GM12878 (cell line): ENCODE measurements around the gene DMKN. TPM values are rescaled to one million over a fixed set of nuclear protein-coding genes. Genes with fewer than 3 reads are reported as not detected.

Experiments
- ATAC-seq: fragments of 200-7000 bp; cut with Tn5 transposase; 3 replicates; pipeline ENCODE4 v1.9.1; 2020; ENCODE audit warnings: mild to moderate bottlenecking, moderate library complexity
- BruUV-seq: library from RNA; stranded (reverse); fragments of 400-500 nt; replicated peaks from 2 replicates; lab custom pipeline; 2021; lab: Mats Ljungman, UMichigan
- CTCF ChIA-PET: fragments of 300-600 bp; sonication (Branson Sonifier 250); formaldehyde crosslinking; extraction: SDS; loops from one replicate; lab custom pipeline; 2021; ENCODE audit warnings: inconsistent platforms; lab: Yijun Ruan, JAX
- POLR2A ChIA-PET: fragments of 350-600 bp; formaldehyde crosslinking; extraction: SDS; loops from one replicate; lab custom pipeline; 2021; ENCODE audit warnings: inconsistent platforms; lab: Charles Lee
- RAD21 ChIA-PET: fragments of 300-600 bp; sonication (Branson Sonifier 250); formaldehyde crosslinking; loops from one replicate; lab custom pipeline; 2023; ENCODE audit warnings: antibody characterized with exemption; ENCODE audit not compliant: unreplicated experiment; lab: Charles Lee
- SMC1A ChIA-PET: fragments of 300-600 bp; sonication (Branson Sonifier 250); formaldehyde crosslinking; loops from one replicate; lab custom pipeline; 2023; ENCODE audit not compliant: unreplicated experiment, uncharacterized antibody; lab: Charles Lee
- DNase-seq: peaks from one replicate; pipeline ENCODE4 v3.0.0-alpha.2; 2011; ENCODE audit warnings: low read depth, low spot score
- FAIRE-seq: peaks from 3 replicates; lab custom pipeline; 2011; peaks lifted over from hg19 to GRCh38; lab: Jason Lieb, UNC
- H2AFZ ChIP-seq: 2 replicates; pipeline ENCODE4 v1.6.0; 2011; ENCODE audit warnings: low read depth, low read length, control low read depth; ENCODE audit not compliant: control insufficient read depth
- H3K27ac ChIP-seq: 2 replicates; pipeline ENCODE4 v1.5.1; 2011; ENCODE audit warnings: control low read depth; ENCODE audit not compliant: control insufficient read depth, insufficient read depth
- H3K27me3 ChIP-seq, 2 experiments: replicated peaks in 1 of 2; 2 replicates each; pipeline versions ENCODE4 v1.6.0 to v1.6.1; 2011; ENCODE audit warnings: low read length in 1 of 2; ENCODE audit not compliant: control insufficient read depth in 2 of 2, insufficient read depth in 2 of 2
- H3K36me3 ChIP-seq, 2 experiments: 2 replicates each; pipeline ENCODE4 v1.5.1; 2011; ENCODE audit warnings: low read length in 1 of 2; ENCODE audit not compliant: control insufficient read depth in 2 of 2, insufficient read depth in 2 of 2
- H3K4me1 ChIP-seq: 2 replicates; pipeline ENCODE4 v1.6.1; 2011; ENCODE audit warnings: mild to moderate bottlenecking, low read length, moderate library complexity, mixed read lengths; ENCODE audit not compliant: control insufficient read depth, insufficient read depth
- H3K4me2 ChIP-seq: 2 replicates; pipeline ENCODE4 v1.6.0; 2011; ENCODE audit warnings: control low read depth; ENCODE audit not compliant: control insufficient read depth, insufficient read depth
- H3K4me3 ChIP-seq: fragments of 200-600 bp; sonication (generic); 2 replicates; pipeline ENCODE4 v1.5.1; 2016
- H3K79me2 ChIP-seq: 2 replicates; pipeline ENCODE4 v1.6.0; 2011; ENCODE audit warnings: low read length; ENCODE audit not compliant: control insufficient read depth, insufficient read depth
- H3K9ac ChIP-seq: 2 replicates; pipeline ENCODE4 v1.8.0; 2011; ENCODE audit warnings: low read length, control low read depth, mixed read lengths; ENCODE audit not compliant: control insufficient read depth, insufficient read depth
- H3K9me3 ChIP-seq: replicated peaks from 3 replicates; pipeline ENCODE4 v1.5.1; 2011; ENCODE audit warnings: mild to moderate bottlenecking, low read length; ENCODE audit not compliant: control insufficient read depth, insufficient read depth
- H4K20me1 ChIP-seq: 2 replicates; pipeline ENCODE4 v1.6.0; 2011; ENCODE audit not compliant: control insufficient read depth, insufficient read depth
- BCL11A ChIP-seq: IDR thresholded peaks from 2 replicates; pipeline ENCODE4 v1.6.1; 2011; ENCODE audit warnings: low read depth, low read length
- CTCF ChIP-seq, 3 experiments: IDR thresholded peaks in 2 of 3; conservative IDR thresholded peaks in 1 of 3; 2 replicates each; pipeline ENCODE4 v1.5.1; 2011; ENCODE audit warnings: low read depth in 3 of 3, low read length in 3 of 3, mild to moderate bottlenecking in 3 of 3, control low read depth in 2 of 3, moderate library complexity in 2 of 3, inconsistent platforms in 1 of 3, mixed read lengths in 1 of 3; ENCODE audit not compliant: control insufficient read depth in 2 of 3, insufficient read depth in 1 of 3; ENCODE audit errors: extremely low read depth in 1 of 3
- HDAC6 ChIP-seq: fragments of 200-600 bp; sonication (generic); IDR thresholded peaks from one replicate; pipeline ENCODE4 v1.8.0; 2017; ENCODE audit warnings: antibody characterized with exemption; ENCODE audit not compliant: unreplicated experiment
- IKZF2 ChIP-seq, 2 experiments: fragments of 450-650 bp; IDR thresholded peaks; 2 replicates each; pipeline ENCODE4 v1.6.1; 2017; ENCODE audit warnings: mild to moderate bottlenecking in 2 of 2, moderate library complexity in 2 of 2
- MAX ChIP-seq: IDR thresholded peaks from 2 replicates; pipeline ENCODE4 v1.6.1; 2012; ENCODE audit warnings: low read depth, low read length, improper control_type of control experiment
- MEF2B ChIP-seq: fragments of 450-650 bp; IDR thresholded peaks from 2 replicates; pipeline ENCODE4 v1.6.1; 2018; ENCODE audit warnings: mild to moderate bottlenecking, moderate library complexity; ENCODE audit not compliant: partially characterized antibody, poor library complexity, severe bottlenecking
- MYC ChIP-seq: IDR thresholded peaks from 2 replicates; pipeline ENCODE4 v1.6.1; 2011; ENCODE audit warnings: mild to moderate bottlenecking, low read length, moderate library complexity, inconsistent platforms; ENCODE audit not compliant: insufficient read depth, insufficient replicate concordance, insufficient read length, severe bottlenecking
- NBN ChIP-seq: fragments of 450-650 bp; IDR thresholded peaks from 2 replicates; pipeline ENCODE4 v1.6.1; 2016
- NFIC ChIP-seq: IDR thresholded peaks from 2 replicates; pipeline ENCODE4 v1.6.1; 2012; ENCODE audit warnings: low read depth, mild to moderate bottlenecking, inconsistent platforms, low read length, moderate library complexity
- PBX3 ChIP-seq: IDR thresholded peaks from 2 replicates; pipeline ENCODE4 v1.6.1; 2011; ENCODE audit warnings: mild to moderate bottlenecking, low read depth, low read length, moderate library complexity; ENCODE audit not compliant: insufficient replicate concordance
- RB1 ChIP-seq: fragments of 450-650 bp; formaldehyde crosslinking; IDR thresholded peaks from 2 replicates; pipeline ENCODE4 v1.6.1; 2017; ENCODE audit warnings: mild to moderate bottlenecking, borderline replicate concordance
- RCOR1 ChIP-seq: conservative IDR thresholded peaks from 2 replicates; pipeline ENCODE4 v1.6.1; 2012; ENCODE audit warnings: low read depth, low read length, improper control_type of control experiment
- SMC3 ChIP-seq: IDR thresholded peaks from 2 replicates; pipeline ENCODE4 v1.6.1; 2011; ENCODE audit warnings: low read length, improper control_type of control experiment, borderline replicate concordance
- SRF ChIP-seq, 2 experiments: IDR thresholded peaks; 2 replicates each; pipeline ENCODE4 v1.6.1; 2011; ENCODE audit warnings: low read depth in 2 of 2, low read length in 2 of 2, mild to moderate bottlenecking in 1 of 2, moderate library complexity in 1 of 2
- SUZ12 ChIP-seq: fragments of 200-600 bp; sonication (generic); IDR thresholded peaks from one replicate; pipeline ENCODE4 v1.6.1; 2018; ENCODE audit warnings: antibody characterized with exemption, mild to moderate bottlenecking; ENCODE audit not compliant: unreplicated experiment
- TARDBP ChIP-seq: IDR thresholded peaks from 2 replicates; pipeline ENCODE4 v1.6.1; 2016; ENCODE audit warnings: borderline replicate concordance
- TBL1XR1 ChIP-seq: IDR thresholded peaks from 2 replicates; pipeline ENCODE4 v1.6.1; 2012; ENCODE audit warnings: low read depth, low read length, improper control_type of control experiment
- ZBED1 ChIP-seq: IDR thresholded peaks from 2 replicates; pipeline ENCODE4 v1.6.1; 2016; ENCODE audit warnings: borderline replicate concordance
- WGBS: methylation state at CpG from one replicate; pipeline ENCODE4 v1.1.6; 2016; ENCODE audit warnings: low lambda C conversion rate; ENCODE audit not compliant: insufficient replicate concordance, insufficient coverage; ENCODE audit errors: missing lambda C conversion rate; 5-methylcytosine and 5-hydroxymethylcytosine counted together
- in situ Hi-C: fragments of 300-500 bp; cut with MboI; formaldehyde crosslinking; loops from 9 replicates; pipeline ENCODE4 v1.14.3; 2018; ENCODE audit warnings: mixed read lengths
- intact Hi-C: fragments of 100-400 bp; cut with micrococcal nuclease; formaldehyde crosslinking; loops from one replicate; pipeline ENCODE4 v1.14.2; 2022; ENCODE audit not compliant: unreplicated experiment
- polyA plus RNA-seq, 11 experiments: library from polyadenylated mRNA; depleted of rRNA in 4 of 11; unstranded in 6 of 11; stranded (reverse) in 5 of 11; fragments of >200 nt; fragmentation: Nextera tagmentation in 4 of 11; fragmentation: Illumina TruSeq in 1 of 11; extraction: Ambion mirVana in 4 of 11; extraction: Trizol in 1 of 11; gene quantifications; 1 replicate in 1 of 11; 2 replicates in 10 of 11; pipeline versions ENCODE4 v1.2.1 to v1.2.3, GENCODE V29; 2011 to 2016; ENCODE audit warnings: inconsistent platforms in 2 of 11, missing spikeins in 2 of 11, low read depth in 1 of 11
- total RNA-seq, 4 experiments: library from RNA; depleted of rRNA in 3 of 4; stranded (reverse); fragments of >200 nt in 3 of 4; fragmentation: Illumina TruSeq in 1 of 4; extraction: Trizol in 1 of 4; gene quantifications; 2 replicates each; pipeline versions ENCODE4 v1.2.1 to v1.2.3, GENCODE V29; 2013 to 2021

Gene DMKN
- total and polyA plus RNA-seq, 10 of the 15 experiments (the other 5 are each of a cell fraction or from before 2014, with no cell fraction given), result 36.4 to 114 (median 58.6) TPM

GRCh38 chr19:35544110-35544802 is 30.8 kb upstream of the DMKN start (continued):
- TF ChIP-seq SUZ12 (no peak), CTCF (IDR thresholded peaks at IDR 0.05 in 2 of 3, conservative IDR thresholded peaks at IDR 0.05 in 1 of 3; ENCODE audit: control insufficient read depth in 2 of 3, extremely low read depth in 1 of 3, insufficient read depth in 1 of 3, low read depth in 3 of 3, low read length in 3 of 3) (no peak), TBL1XR1 (no peak), PBX3 (no peak)

GRCh38 chr19:35543280-35544109 is 30.0 kb upstream of the DMKN start:
- intact Hi-C loops (loop anchor here (2.0 kb wide), 1 partner anchor 33 kb away; no protein-coding TSS in a partner anchor), in situ Hi-C loops (no loop called here)
- no peaks in the 10 kb centered on the region for H3K27me3 ChIP-seq
- no peak overlapping the region for H2AFZ ChIP-seq
- SMC1A ChIA-PET, result interaction anchor here (1.6 kb wide), 1 partner anchor 10 kb away, joined by 3 read pairs; no protein-coding TSS in a partner anchor
- no TSS peak for BruUV-seq
- RAD21 ChIA-PET, result interaction anchor here (1.5 kb wide), 1 partner anchor 33 kb away, joined by 5 read pairs; no protein-coding TSS in a partner anchor
- H4K20me1 ChIP-seq, result no peaks in the 10 kb centered on the region
- POLR2A ChIA-PET, result interaction anchor here (0.6 to 1.5 kb wide), 2 partner anchors 33 to 119 kb away, joined by 3 read pairs; no protein-coding TSS in a partner anchor
- CTCF ChIA-PET, result interaction anchor here (2.7 kb wide), 1 partner anchor 34 kb away, joined by 24 read pairs; no protein-coding TSS in a partner anchor
- ATAC-seq, result no peak
- FAIRE-seq, result no peak
- H3K27ac ChIP-seq, result no peak overlapping the region
- peaks cover 0 to 2% of the 10 kb centered on the region in 2 experiments; a peak in 2 of 4 replicates for H3K36me3 ChIP-seq
- H3K4me3 ChIP-seq, result no peak overlapping the region
- no peak for DNase-seq
- H3K9ac ChIP-seq, result no peak overlapping the region
- no peak overlapping the region; the same call in 1 of the 2 replicates for H3K4me2 ChIP-seq
- WGBS, result 90% methylated on average over 15 of the region's 15 CpGs
- H3K4me1 ChIP-seq, result peaks cover 31% of the 10 kb centered on the region
- no peaks in the 10 kb centered on the region for H3K9me3 ChIP-seq
- H3K79me2 ChIP-seq, result peaks cover 18% of the 10 kb centered on the region
- TF ChIP-seq MAX, result no peak
- no peak for TF ChIP-seq SMC3
- no peak for TF ChIP-seq MEF2B
- no peak for TF ChIP-seq BCL11A
- TF ChIP-seq TARDBP, result no peak
- no peak for TF ChIP-seq RCOR1
- TF ChIP-seq NFIC, result no peak
- no peak for TF ChIP-seq IKZF2 (IDR thresholded peaks at IDR 0.05)
- no peak for TF ChIP-seq SRF (IDR thresholded peaks at IDR 0.05; ENCODE audit: low read depth in 2 of 2, low read length in 2 of 2)
- TF ChIP-seq NBN, result no peak
- TF ChIP-seq HDAC6, result no peak
- TF ChIP-seq RB1, result no peak
- no peak for TF ChIP-seq MYC
- no peak for TF ChIP-seq ZBED1
